ENCODE measurements around the gene NOP53.

- no peak for TF ChIP-seq CTCF (IDR thresholded peaks at IDR 0.05; ENCODE audit: insufficient read depth, low read depth, low read length)
- no peak for TF ChIP-seq EZH2 (IDR thresholded peaks at IDR 0.05; ENCODE audit: insufficient read depth, low read length)
These were observed 57.2 kb downstream of the NOP53 start for GRCh38 chr19:47802521-47803043.

Measured in astrocyte (in vitro differentiated cells and primary cell).